ENCODE results near the gene KCNK2. TPM values are rescaled to one million over a fixed set of nuclear protein-coding genes. Genes with fewer than 3 reads are reported as not detected.

The KCNK2 gene
- total RNA-seq, 1 experiment from 2014 or later: 0.15 TPM

DNA sequence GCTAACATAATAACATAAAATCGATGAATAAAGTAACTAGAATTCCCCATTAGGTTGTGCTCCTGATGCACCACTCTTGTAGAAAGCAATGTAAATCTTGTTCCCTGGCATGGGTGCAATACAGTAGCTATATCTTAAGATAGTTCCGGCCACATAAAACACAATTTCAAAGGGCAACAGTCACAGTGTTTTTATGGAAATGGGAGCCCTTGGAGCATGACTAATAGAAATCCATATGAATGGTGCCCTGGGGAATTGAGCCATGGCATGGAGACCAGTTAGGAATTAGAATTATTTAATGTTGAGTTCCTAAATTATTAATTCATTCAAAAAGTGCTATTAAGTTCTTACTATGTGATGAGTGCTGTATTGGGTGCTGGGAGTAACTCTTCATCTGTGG, 118.7 kb downstream of the KCNK2 start:
- CTCF ChIA-PET: no interaction called here
- H3K27me3 Mint-ChIP-seq (ENCODE audit: low read depth): no peaks in the 10 kb centered on the region
- DNase-seq (ENCODE audit: low spot score) (no peak), ATAC-seq (no peak)
- H3K27ac Mint-ChIP-seq: no peak overlapping the region
- H3K4me3 Mint-ChIP-seq: no peak overlapping the region
- POLR2A ChIA-PET: no interaction called here
- no peaks in the 10 kb centered on the region for H3K36me3 Mint-ChIP-seq
- H3K4me1 Mint-ChIP-seq: peaks cover 34% of the 10 kb centered on the region
- no peaks in the 10 kb centered on the region for H3K9me3 Mint-ChIP-seq
- TF ChIP-seq SMAD3 (CRISPR knock-in tag; IDR thresholded peaks at IDR 0.05; ENCODE audit: borderline replicate concordance): no peak
- TF ChIP-seq, protein P1, sequence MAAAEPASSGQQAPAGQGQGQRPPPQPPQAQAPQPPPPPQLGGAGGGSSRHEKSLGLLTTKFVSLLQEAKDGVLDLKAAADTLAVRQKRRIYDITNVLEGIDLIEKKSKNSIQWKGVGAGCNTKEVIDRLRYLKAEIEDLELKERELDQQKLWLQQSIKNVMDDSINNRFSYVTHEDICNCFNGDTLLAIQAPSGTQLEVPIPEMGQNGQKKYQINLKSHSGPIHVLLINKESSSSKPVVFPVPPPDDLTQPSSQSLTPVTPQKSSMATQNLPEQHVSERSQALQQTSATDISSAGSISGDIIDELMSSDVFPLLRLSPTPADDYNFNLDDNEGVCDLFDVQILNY (CRISPR knock-in tag; IDR thresholded peaks at IDR 0.05): no peak
- TF ChIP-seq, protein P2, sequence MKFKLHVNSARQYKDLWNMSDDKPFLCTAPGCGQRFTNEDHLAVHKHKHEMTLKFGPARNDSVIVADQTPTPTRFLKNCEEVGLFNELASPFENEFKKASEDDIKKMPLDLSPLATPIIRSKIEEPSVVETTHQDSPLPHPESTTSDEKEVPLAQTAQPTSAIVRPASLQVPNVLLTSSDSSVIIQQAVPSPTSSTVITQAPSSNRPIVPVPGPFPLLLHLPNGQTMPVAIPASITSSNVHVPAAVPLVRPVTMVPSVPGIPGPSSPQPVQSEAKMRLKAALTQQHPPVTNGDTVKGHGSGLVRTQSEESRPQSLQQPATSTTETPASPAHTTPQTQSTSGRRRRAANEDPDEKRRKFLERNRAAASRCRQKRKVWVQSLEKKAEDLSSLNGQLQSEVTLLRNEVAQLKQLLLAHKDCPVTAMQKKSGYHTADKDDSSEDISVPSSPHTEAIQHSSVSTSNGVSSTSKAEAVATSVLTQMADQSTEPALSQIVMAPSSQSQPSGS (CRISPR knock-in tag; IDR thresholded peaks at IDR 0.05; ENCODE audit: borderline replicate concordance, low read depth): no peak
- TF ChIP-seq GABPB1 (CRISPR knock-in tag; IDR thresholded peaks at IDR 0.05): no peak
- TF ChIP-seq, protein P3, sequence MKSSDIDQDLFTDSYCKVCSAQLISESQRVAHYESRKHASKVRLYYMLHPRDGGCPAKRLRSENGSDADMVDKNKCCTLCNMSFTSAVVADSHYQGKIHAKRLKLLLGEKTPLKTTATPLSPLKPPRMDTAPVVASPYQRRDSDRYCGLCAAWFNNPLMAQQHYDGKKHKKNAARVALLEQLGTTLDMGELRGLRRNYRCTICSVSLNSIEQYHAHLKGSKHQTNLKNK (CRISPR knock-in tag; IDR thresholded peaks at IDR 0.05): no peak
- TF ChIP-seq CBFB (CRISPR knock-in tag; IDR thresholded peaks at IDR 0.05; ENCODE audit: low read depth): no peak
- TF ChIP-seq, protein P4, sequence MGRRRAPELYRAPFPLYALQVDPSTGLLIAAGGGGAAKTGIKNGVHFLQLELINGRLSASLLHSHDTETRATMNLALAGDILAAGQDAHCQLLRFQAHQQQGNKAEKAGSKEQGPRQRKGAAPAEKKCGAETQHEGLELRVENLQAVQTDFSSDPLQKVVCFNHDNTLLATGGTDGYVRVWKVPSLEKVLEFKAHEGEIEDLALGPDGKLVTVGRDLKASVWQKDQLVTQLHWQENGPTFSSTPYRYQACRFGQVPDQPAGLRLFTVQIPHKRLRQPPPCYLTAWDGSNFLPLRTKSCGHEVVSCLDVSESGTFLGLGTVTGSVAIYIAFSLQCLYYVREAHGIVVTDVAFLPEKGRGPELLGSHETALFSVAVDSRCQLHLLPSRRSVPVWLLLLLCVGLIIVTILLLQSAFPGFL (CRISPR knock-in tag; IDR thresholded peaks at IDR 0.05; ENCODE audit: borderline replicate concordance): no peak
- TF ChIP-seq FOXJ3 (CRISPR knock-in tag; IDR thresholded peaks at IDR 0.05; ENCODE audit: borderline replicate concordance): no peak
- TF ChIP-seq ZNF396 (CRISPR knock-in tag; IDR thresholded peaks at IDR 0.05; ENCODE audit: borderline replicate concordance): no peak
- no peak for TF ChIP-seq ESRRA (CRISPR knock-in tag; IDR thresholded peaks at IDR 0.05; ENCODE audit: borderline replicate concordance)
- TF ChIP-seq, protein P5, sequence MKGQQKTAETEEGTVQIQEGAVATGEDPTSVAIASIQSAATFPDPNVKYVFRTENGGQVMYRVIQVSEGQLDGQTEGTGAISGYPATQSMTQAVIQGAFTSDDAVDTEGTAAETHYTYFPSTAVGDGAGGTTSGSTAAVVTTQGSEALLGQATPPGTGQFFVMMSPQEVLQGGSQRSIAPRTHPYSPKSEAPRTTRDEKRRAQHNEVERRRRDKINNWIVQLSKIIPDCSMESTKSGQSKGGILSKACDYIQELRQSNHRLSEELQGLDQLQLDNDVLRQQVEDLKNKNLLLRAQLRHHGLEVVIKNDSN (CRISPR knock-in tag; IDR thresholded peaks at IDR 0.05): no peak
- TF ChIP-seq FOXK1 (CRISPR knock-in tag; IDR thresholded peaks at IDR 0.05): no peak
- TF ChIP-seq, protein P6, sequence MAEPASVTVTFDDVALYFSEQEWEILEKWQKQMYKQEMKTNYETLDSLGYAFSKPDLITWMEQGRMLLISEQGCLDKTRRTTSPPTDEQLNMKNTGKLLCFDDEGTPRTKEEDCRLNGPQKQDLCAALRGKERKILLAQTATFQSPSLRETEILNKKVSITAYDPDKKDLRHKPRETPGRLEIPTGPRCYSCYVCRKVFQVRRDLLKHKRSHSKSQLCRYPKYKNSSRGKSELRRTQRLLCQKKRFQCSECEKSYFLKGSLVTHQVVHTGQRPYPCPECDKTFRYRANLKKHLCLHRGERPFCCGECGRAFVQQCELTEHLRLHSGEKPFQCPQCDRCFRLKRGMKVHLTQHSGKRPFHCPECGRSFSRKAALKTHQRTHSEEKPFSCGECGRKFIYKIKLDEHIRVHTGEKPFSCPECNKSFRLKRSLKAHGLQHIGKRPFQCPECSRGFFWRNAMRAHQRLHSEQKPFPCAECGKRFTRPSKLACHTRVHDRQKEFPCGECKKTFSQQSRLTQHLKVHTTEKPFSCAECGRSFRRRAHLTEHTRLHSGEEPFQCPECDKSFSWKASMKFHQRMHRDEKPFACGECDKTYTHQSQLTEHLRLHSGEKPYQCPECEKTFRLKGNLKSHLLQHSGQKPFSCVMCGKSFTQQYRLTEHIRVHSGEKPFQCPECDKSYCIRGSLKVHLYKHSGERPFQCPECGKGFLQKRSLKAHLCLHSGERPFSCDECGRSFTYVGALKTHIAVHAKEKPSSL (CRISPR knock-in tag; conservative IDR thresholded peaks at IDR 0.05): no peak
- TF ChIP-seq ZNF317 (CRISPR knock-in tag; IDR thresholded peaks at IDR 0.05; ENCODE audit: borderline replicate concordance, low read depth): no peak
- TF ChIP-seq, protein P7, sequence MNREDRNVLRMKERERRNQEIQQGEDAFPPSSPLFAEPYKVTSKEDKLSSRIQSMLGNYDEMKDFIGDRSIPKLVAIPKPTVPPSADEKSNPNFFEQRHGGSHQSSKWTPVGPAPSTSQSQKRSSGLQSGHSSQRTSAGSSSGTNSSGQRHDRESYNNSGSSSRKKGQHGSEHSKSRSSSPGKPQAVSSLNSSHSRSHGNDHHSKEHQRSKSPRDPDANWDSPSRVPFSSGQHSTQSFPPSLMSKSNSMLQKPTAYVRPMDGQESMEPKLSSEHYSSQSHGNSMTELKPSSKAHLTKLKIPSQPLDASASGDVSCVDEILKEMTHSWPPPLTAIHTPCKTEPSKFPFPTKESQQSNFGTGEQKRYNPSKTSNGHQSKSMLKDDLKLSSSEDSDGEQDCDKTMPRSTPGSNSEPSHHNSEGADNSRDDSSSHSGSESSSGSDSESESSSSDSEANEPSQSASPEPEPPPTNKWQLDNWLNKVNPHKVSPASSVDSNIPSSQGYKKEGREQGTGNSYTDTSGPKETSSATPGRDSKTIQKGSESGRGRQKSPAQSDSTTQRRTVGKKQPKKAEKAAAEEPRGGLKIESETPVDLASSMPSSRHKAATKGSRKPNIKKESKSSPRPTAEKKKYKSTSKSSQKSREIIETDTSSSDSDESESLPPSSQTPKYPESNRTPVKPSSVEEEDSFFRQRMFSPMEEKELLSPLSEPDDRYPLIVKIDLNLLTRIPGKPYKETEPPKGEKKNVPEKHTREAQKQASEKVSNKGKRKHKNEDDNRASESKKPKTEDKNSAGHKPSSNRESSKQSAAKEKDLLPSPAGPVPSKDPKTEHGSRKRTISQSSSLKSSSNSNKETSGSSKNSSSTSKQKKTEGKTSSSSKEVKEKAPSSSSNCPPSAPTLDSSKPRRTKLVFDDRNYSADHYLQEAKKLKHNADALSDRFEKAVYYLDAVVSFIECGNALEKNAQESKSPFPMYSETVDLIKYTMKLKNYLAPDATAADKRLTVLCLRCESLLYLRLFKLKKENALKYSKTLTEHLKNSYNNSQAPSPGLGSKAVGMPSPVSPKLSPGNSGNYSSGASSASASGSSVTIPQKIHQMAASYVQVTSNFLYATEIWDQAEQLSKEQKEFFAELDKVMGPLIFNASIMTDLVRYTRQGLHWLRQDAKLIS (CRISPR knock-in tag; IDR thresholded peaks at IDR 0.05; ENCODE audit: borderline replicate concordance): no peak
- TF ChIP-seq, protein P8, sequence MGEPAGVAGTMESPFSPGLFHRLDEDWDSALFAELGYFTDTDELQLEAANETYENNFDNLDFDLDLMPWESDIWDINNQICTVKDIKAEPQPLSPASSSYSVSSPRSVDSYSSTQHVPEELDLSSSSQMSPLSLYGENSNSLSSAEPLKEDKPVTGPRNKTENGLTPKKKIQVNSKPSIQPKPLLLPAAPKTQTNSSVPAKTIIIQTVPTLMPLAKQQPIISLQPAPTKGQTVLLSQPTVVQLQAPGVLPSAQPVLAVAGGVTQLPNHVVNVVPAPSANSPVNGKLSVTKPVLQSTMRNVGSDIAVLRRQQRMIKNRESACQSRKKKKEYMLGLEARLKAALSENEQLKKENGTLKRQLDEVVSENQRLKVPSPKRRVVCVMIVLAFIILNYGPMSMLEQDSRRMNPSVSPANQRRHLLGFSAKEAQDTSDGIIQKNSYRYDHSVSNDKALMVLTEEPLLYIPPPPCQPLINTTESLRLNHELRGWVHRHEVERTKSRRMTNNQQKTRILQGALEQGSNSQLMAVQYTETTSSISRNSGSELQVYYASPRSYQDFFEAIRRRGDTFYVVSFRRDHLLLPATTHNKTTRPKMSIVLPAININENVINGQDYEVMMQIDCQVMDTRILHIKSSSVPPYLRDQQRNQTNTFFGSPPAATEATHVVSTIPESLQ (CRISPR knock-in tag; IDR thresholded peaks at IDR 0.05): no peak
- TF ChIP-seq NR1H2 (CRISPR knock-in tag; IDR thresholded peaks at IDR 0.05): no peak
- TF ChIP-seq CREB1 (CRISPR knock-in tag; IDR thresholded peaks at IDR 0.05): no peak
- TF ChIP-seq, protein P9, sequence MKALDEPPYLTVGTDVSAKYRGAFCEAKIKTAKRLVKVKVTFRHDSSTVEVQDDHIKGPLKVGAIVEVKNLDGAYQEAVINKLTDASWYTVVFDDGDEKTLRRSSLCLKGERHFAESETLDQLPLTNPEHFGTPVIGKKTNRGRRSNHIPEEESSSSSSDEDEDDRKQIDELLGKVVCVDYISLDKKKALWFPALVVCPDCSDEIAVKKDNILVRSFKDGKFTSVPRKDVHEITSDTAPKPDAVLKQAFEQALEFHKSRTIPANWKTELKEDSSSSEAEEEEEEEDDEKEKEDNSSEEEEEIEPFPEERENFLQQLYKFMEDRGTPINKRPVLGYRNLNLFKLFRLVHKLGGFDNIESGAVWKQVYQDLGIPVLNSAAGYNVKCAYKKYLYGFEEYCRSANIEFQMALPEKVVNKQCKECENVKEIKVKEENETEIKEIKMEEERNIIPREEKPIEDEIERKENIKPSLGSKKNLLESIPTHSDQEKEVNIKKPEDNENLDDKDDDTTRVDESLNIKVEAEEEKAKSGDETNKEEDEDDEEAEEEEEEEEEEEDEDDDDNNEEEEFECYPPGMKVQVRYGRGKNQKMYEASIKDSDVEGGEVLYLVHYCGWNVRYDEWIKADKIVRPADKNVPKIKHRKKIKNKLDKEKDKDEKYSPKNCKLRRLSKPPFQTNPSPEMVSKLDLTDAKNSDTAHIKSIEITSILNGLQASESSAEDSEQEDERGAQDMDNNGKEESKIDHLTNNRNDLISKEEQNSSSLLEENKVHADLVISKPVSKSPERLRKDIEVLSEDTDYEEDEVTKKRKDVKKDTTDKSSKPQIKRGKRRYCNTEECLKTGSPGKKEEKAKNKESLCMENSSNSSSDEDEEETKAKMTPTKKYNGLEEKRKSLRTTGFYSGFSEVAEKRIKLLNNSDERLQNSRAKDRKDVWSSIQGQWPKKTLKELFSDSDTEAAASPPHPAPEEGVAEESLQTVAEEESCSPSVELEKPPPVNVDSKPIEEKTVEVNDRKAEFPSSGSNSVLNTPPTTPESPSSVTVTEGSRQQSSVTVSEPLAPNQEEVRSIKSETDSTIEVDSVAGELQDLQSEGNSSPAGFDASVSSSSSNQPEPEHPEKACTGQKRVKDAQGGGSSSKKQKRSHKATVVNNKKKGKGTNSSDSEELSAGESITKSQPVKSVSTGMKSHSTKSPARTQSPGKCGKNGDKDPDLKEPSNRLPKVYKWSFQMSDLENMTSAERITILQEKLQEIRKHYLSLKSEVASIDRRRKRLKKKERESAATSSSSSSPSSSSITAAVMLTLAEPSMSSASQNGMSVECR (CRISPR knock-in tag; IDR thresholded peaks at IDR 0.05; ENCODE audit: borderline replicate concordance): no peak
- no peak for TF ChIP-seq FOXP1 (CRISPR knock-in tag; IDR thresholded peaks at IDR 0.05; ENCODE audit: borderline replicate concordance)
